ENCODE measurements around the gene SLC30A10. TPM values are rescaled to one million over a fixed set of nuclear protein-coding genes. Genes with fewer than 3 reads are reported as not detected.

SLC30A10 gene
- total and polyA plus RNA-seq, 10 of the 15 experiments (the other 5 are each of a cell fraction or from before 2014, with no cell fraction given), result not detected

GRCh38 chr1:219954736-219955421 is 26.5 kb upstream of the SLC30A10 start (continued):
- no peak for TF ChIP-seq WRNIP1 (IDR thresholded peaks at IDR 0.05; ENCODE audit: borderline replicate concordance, low read depth, low read length)
- no peak for TF ChIP-seq HCFC1 (IDR thresholded peaks at IDR 0.05; ENCODE audit: low read length)
- no peak for TF ChIP-seq ZNF384 (IDR thresholded peaks at IDR 0.05; ENCODE audit: borderline replicate concordance, low read depth, low read length)

GRCh38 chr1:219954052-219954451 is 25.7 kb upstream of the SLC30A10 start:
- ChIA-PET RAD21 (ENCODE audit: unreplicated experiment) (no interaction called here), SMC1A (ENCODE audit: uncharacterized antibody, unreplicated experiment) (no interaction called here), CTCF (interaction anchor here (0.9 kb wide), 1 partner anchor 12 kb away, joined by 3 read pairs; no protein-coding TSS in a partner anchor), POLR2A (no interaction called here)
- Histone ChIP-seq H3K4me2 (ENCODE audit: control insufficient read depth, insufficient read depth) (no peak overlapping the region), H3K27ac (ENCODE audit: control insufficient read depth, insufficient read depth) (no peak overlapping the region), H2AFZ (ENCODE audit: control insufficient read depth, low read depth, low read length) (no peak overlapping the region), H3K9ac (ENCODE audit: control insufficient read depth, insufficient read depth, low read length) (no peak overlapping the region), H3K36me3 (ENCODE audit: control insufficient read depth in 2 of 2, insufficient read depth in 2 of 2, low read length in 1 of 2) (no peaks in the 10 kb centered on the region), H3K4me3 (no peak overlapping the region), H3K79me2 (ENCODE audit: control insufficient read depth, insufficient read depth, low read length) (no peaks in the 10 kb centered on the region), H3K9me3 (replicated peaks; ENCODE audit: control insufficient read depth, insufficient read depth, low read length) (no peaks in the 10 kb centered on the region), H3K4me1 (ENCODE audit: control insufficient read depth, insufficient read depth, low read length) (no peaks in the 10 kb centered on the region), H3K27me3 (replicated peaks in 1 of 2; ENCODE audit: control insufficient read depth in 2 of 2, insufficient read depth in 2 of 2, low read length in 1 of 2) (no peaks in the 10 kb centered on the region), H4K20me1 (ENCODE audit: control insufficient read depth, insufficient read depth) (no peaks in the 10 kb centered on the region)
- no peak for FAIRE-seq
- in situ Hi-C loops (cut with MboI), result no loop called here
- intact Hi-C loops (cut with micrococcal nuclease; ENCODE audit: unreplicated experiment), result no loop called here
- whole genome bisulfite sequencing (ENCODE audit: insufficient coverage, insufficient replicate concordance, low lambda C conversion rate, missing lambda C conversion rate), result 68% methylated on average over 6 of the region's 6 CpGs
- no TSS peak for BruUV-seq (replicated peaks)
- no peak for ATAC-seq
- no peak for TF ChIP-seq E2F4 (IDR thresholded peaks at IDR 0.05; ENCODE audit: low read depth, low read length)
- no peak for TF ChIP-seq MLLT1 (IDR thresholded peaks at IDR 0.05)
- TF ChIP-seq BACH1 (IDR thresholded peaks at IDR 0.05; ENCODE audit: borderline replicate concordance), result no peak
- no peak for TF ChIP-seq PBX3 (IDR thresholded peaks at IDR 0.05; ENCODE audit: insufficient replicate concordance, low read depth, low read length)
- TF ChIP-seq ZNF217 (IDR thresholded peaks at IDR 0.05), result no peak
- TF ChIP-seq TARDBP (IDR thresholded peaks at IDR 0.05; ENCODE audit: borderline replicate concordance), result no peak
- TF ChIP-seq EZH2 (IDR thresholded peaks at IDR 0.05; ENCODE audit: borderline replicate concordance, control insufficient read depth, low read depth, low read length), result no peak
- DNase-seq (ENCODE audit: low read depth, low spot score), result no peak
